Hepatocyte (in vitro differentiated cells): ENCODE data around the gene USP36. TPM values are rescaled to one million over a fixed set of nuclear protein-coding genes. Genes with fewer than 3 reads are reported as not detected.
A peak's percentile ranks its signal among the peaks of the same experiment; 100 is the strongest.

ENCODE experiments used
- DNase-seq: peaks from one replicate; pipeline ENCODE4 v3.0.0-alpha.2; 2016; ENCODE audit warnings: low spot score
- H2AFZ ChIP-seq: fragments of 200-600 bp; sonication (generic); 2 replicates; pipeline ENCODE4 v1.6.0; 2016; ENCODE audit warnings: antibody characterized with exemption, mild to moderate bottlenecking
- H3K27ac ChIP-seq: fragments of 200-600 bp; sonication (generic); 2 replicates; pipeline ENCODE4 v1.5.1; 2016; ENCODE audit warnings: mild to moderate bottlenecking
- H3K27me3 ChIP-seq: fragments of 200-600 bp; sonication (generic); 2 replicates; pipeline ENCODE4 v1.6.1; 2016
- H3K36me3 ChIP-seq: fragments of 200-600 bp; sonication (generic); replicated peaks from 2 replicates; pipeline ENCODE4 v1.5.1; 2016; ENCODE audit warnings: low read depth; ENCODE audit not compliant: insufficient read depth
- H3K4me1 ChIP-seq: fragments of 200-600 bp; sonication (generic); 2 replicates; pipeline ENCODE4 v1.5.1; 2016; ENCODE audit warnings: mild to moderate bottlenecking, moderate library complexity; ENCODE audit not compliant: insufficient read depth
- H3K4me2 ChIP-seq: fragments of 200-600 bp; sonication (generic); 2 replicates; pipeline ENCODE4 v1.6.0; 2016
- H3K4me3 ChIP-seq: fragments of 200-600 bp; sonication (generic); 2 replicates; pipeline ENCODE4 v1.5.1; 2016; ENCODE audit warnings: mild to moderate bottlenecking
- H3K79me2 ChIP-seq: fragments of 200-600 bp; sonication (generic); 2 replicates; pipeline ENCODE4 v1.6.0; 2017; ENCODE audit warnings: mild to moderate bottlenecking
- H3K9me2 ChIP-seq: fragments of 200-600 bp; sonication (generic); replicated peaks from 2 replicates; pipeline ENCODE4 v1.6.0; 2017; ENCODE audit warnings: mild to moderate bottlenecking; ENCODE audit not compliant: insufficient read depth
- H3K9me3 ChIP-seq: fragments of 200-600 bp; sonication (generic); 2 replicates; pipeline ENCODE4 v1.5.1; 2016; ENCODE audit warnings: low read depth, mild to moderate bottlenecking
- H4K20me1 ChIP-seq: fragments of 200-600 bp; sonication (generic); 2 replicates; pipeline ENCODE4 v1.6.0; 2016; ENCODE audit warnings: mild to moderate bottlenecking; ENCODE audit not compliant: insufficient read depth, poor library complexity, severe bottlenecking
- CTCF ChIP-seq: fragments of 200-600 bp; sonication (generic); IDR thresholded peaks from 2 replicates; pipeline ENCODE4 v1.5.1; 2016; ENCODE audit warnings: antibody characterized with exemption, mild to moderate bottlenecking; ENCODE audit not compliant: poor library complexity
- EZH2 ChIP-seq: fragments of 200-600 bp; sonication (generic); IDR thresholded peaks from 2 replicates; pipeline ENCODE4 v1.6.1; 2016; ENCODE audit warnings: antibody characterized with exemption, mild to moderate bottlenecking, borderline replicate concordance
- EZH2phosphoT487 ChIP-seq: fragments of 200-600 bp; sonication (generic); IDR thresholded peaks from one replicate; pipeline ENCODE4 v1.6.1; 2018; ENCODE audit warnings: antibody characterized with exemption, mild to moderate bottlenecking, low read depth, moderate library complexity; ENCODE audit not compliant: unreplicated experiment, severe bottlenecking
- WGBS: methylation state at CpG from one replicate; pipeline ENCODE4 v1.1.6; 2016; ENCODE audit warnings: low lambda C conversion rate; ENCODE audit errors: missing lambda C conversion rate; 5-methylcytosine and 5-hydroxymethylcytosine counted together
- polyA plus RNA-seq: library from polyadenylated mRNA; unstranded; fragments of >200 nt; fragmentation: Nextera tagmentation; extraction: Ambion mirVana; gene quantifications from 2 replicates; pipeline ENCODE4 v1.2.1, GENCODE V29; 2016
- total RNA-seq: library from RNA; depleted of rRNA; stranded (reverse); fragments of >200 nt; gene quantifications from 2 replicates; pipeline ENCODE4 v1.2.3, GENCODE V29; 2014

The USP36 gene
- total and polyA plus RNA-seq, 2 experiments from 2014 or later: 17.7 to 26.2 TPM

- no peaks in the 10 kb centered on the region for H4K20me1 ChIP-seq
- no peaks in the 10 kb centered on the region for H3K9me2 ChIP-seq
- H3K36me3 ChIP-seq: no peaks in the 10 kb centered on the region
- no peaks in the 10 kb centered on the region for H3K27me3 ChIP-seq
- peak overlapping the region; percentile 83 for H3K27ac ChIP-seq
- no peaks in the 10 kb centered on the region for H3K9me3 ChIP-seq
- peak overlapping the region; percentile 37 for H3K4me2 ChIP-seq
- no peak for TF ChIP-seq EZH2
- no peak for TF ChIP-seq CTCF
- no peak for TF ChIP-seq EZH2phosphoT487
- DNase-seq: no peak
- H3K4me1 ChIP-seq: peaks cover 33% of the 10 kb centered on the region
- no peaks in the 10 kb centered on the region for H3K79me2 ChIP-seq
- 90% methylated on average over 11 of the region's 11 CpGs for WGBS
- no peak overlapping the region for H2AFZ ChIP-seq
- H3K4me3 ChIP-seq: no peak overlapping the region
Observed at GRCh38 chr17:78791840-78792709, 48.5 kb downstream of the USP36 start.

GRCh38 chr17:78790552-78790951 is 50.1 kb downstream of the USP36 start:
- Histone ChIP-seq H3K9me3 (no peaks in the 10 kb centered on the region), H2AFZ (no peak overlapping the region), H3K36me3 (no peaks in the 10 kb centered on the region), H3K4me1 (peaks cover 33% of the 10 kb centered on the region), H3K27ac (peak overlapping the region; percentile 83), H3K4me3 (no peak overlapping the region), H3K79me2 (no peaks in the 10 kb centered on the region), H4K20me1 (no peaks in the 10 kb centered on the region), H3K27me3 (no peaks in the 10 kb centered on the region), H3K4me2 (no peak overlapping the region), H3K9me2 (no peaks in the 10 kb centered on the region)
- no peak for TF ChIP-seq EZH2
- TF ChIP-seq CTCF: no peak
- no peak for TF ChIP-seq EZH2phosphoT487
- WGBS: 91% methylated on average over 4 of the region's 4 CpGs
- no peak for DNase-seq

- 53% methylated on average over 14 of the region's 14 CpGs for WGBS
- no peaks in the 10 kb centered on the region for H4K20me1 ChIP-seq
- peak; percentile 40 for DNase-seq
- H3K4me2 ChIP-seq: peak overlapping the region; percentile 51
- H3K9me2 ChIP-seq: no peaks in the 10 kb centered on the region
- peaks cover 33% of the 10 kb centered on the region for H3K4me1 ChIP-seq
- TF ChIP-seq EZH2phosphoT487: no peak
- TF ChIP-seq CTCF: no peak
- peak overlapping the region; percentile 83 for H3K27ac ChIP-seq
- no peak overlapping the region for H2AFZ ChIP-seq
- H3K36me3 ChIP-seq: no peaks in the 10 kb centered on the region
- H3K9me3 ChIP-seq: no peaks in the 10 kb centered on the region
- no peak overlapping the region for H3K4me3 ChIP-seq
- no peaks in the 10 kb centered on the region for H3K79me2 ChIP-seq
- no peaks in the 10 kb centered on the region for H3K27me3 ChIP-seq
Observed at GRCh38 chr17:78789663-78790181, 50.9 kb downstream of the USP36 start.
